G401.6 (cell line): ENCODE measurements around the gene RCL1.
"Not testable (repeated sequence)": the region's sequence is repeated elsewhere in the genome, so short reads cannot be mapped to it uniquely, and the experiment has no call there.

ENCODE experiments used
- FAIRE-seq: peaks from 2 replicates; lab custom pipeline; 2012; peaks lifted over from hg19 to GRCh38; lab: Jason Lieb, UNC

The RCL1 gene

GRCh38 chr9:4784403-4784802, 8.3 kb upstream of the RCL1 start:
- no peak for FAIRE-seq

DNA sequence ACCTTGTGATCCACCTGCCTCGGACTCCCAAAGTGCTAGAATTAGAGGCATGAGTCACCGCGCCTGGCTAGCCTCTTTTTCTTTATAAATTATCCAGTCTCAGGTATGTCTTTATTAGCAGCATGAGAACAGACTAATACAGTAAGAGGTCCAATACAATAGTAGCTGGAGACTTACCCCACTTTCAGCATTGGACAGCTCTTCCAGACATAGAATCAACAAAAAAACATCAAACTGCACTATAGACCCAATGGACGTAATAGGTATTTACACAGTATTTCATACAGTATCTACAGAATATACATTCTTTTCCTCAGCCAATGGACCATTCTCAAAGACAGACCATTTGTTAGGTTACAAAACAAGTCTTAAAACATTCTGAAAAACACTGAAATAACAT, 6.1 kb upstream of the RCL1 start:
- no peak for FAIRE-seq

DNA sequence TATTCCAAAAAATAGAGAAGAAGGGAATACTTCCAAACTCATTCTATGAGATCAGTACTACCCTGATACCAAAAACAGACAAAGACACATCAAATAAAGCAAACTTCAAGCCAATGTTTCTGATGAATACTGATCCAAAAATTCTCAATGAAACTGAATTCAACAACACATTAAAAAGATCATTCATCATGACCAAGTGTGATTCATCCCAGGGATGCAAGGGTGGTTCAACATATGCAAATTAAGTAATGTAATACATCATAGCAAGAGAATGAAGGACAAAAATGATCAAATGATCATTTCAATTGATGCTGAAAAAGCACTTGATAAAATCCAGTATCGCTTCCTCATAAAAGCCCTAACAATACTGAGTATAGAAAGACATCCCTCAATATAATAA, 4.9 kb upstream of the RCL1 start:
- FAIRE-seq: no peak

- FAIRE-seq: no peak
These were observed 4.0 kb upstream of the RCL1 start for GRCh38 chr9:4788703-4789102.

- FAIRE-seq: no peak
These were observed 631 bp upstream of the RCL1 start for GRCh38 chr9:4792054-4792571.

DNA sequence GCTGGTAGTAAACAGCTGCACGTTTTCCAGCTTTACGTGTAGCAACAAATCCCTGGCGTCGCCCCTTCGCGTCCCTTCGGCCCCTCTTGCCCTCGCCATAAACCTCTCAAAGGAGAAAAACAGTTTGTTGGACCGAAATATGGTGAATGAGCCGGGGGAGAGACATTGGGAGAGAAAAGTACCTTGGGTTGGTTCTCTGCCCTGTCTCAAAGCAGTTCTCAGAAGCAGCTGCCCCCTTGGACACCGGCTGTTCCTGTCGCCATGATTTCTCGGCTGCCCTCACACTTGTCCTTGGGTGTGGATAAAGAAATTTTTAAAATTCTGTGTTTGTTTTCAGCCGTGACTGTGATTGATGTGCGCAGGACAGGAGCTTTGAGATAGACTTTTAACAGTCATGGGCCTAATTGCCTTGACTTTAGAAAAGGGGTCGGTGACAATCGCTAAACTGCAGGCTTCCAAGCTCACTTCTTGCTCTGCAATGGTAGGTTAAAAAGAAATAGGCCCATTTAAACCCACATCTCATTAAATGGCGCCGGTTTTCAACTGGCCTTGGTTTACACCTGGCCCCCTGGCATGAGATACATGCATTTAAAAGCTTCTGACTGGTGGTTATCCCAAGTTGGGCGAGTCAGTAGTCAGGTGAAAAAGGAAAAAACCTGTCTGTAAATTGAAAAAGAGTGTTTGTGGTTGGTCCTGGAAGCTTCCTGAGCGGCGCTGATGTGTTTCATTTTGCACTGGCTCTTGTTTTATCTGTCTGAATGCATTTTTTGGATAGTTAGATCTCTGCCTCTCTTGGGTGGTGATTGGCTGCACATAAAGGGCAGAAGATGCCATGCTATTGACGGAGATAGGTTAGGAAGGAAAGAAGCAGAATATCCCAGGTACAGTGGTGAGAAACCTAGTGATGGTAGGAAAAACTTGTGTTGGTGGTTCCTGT, 983 bp downstream of the RCL1 start:
- no peak for FAIRE-seq

- FAIRE-seq: no peak
These were observed 1.9 kb downstream of the RCL1 start for GRCh38 chr9:4794691-4795090.

GRCh38 chr9:4795108-4795507, 2.4 kb downstream of the RCL1 start:
- FAIRE-seq: not testable (repeated sequence)

DNA sequence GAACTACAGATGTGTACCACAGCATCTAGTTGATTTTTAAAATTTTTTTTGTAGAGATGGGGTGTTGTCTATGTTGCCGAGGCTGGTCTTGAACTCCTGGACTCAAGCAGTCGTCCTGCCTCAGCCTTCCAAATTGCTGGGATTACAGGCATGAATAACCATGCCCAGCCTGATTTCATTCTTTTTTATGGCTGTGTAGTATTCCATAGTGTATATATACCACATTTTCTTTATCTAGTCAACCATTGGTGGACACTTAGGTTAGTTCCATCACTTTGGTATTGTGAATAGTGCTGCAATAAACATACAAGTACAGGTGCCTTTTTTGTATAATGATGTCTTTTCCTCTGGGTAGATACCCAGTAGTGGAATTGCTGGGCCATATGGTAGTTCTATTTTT, 3.8 kb downstream of the RCL1 start:
- no peak for FAIRE-seq

DNA sequence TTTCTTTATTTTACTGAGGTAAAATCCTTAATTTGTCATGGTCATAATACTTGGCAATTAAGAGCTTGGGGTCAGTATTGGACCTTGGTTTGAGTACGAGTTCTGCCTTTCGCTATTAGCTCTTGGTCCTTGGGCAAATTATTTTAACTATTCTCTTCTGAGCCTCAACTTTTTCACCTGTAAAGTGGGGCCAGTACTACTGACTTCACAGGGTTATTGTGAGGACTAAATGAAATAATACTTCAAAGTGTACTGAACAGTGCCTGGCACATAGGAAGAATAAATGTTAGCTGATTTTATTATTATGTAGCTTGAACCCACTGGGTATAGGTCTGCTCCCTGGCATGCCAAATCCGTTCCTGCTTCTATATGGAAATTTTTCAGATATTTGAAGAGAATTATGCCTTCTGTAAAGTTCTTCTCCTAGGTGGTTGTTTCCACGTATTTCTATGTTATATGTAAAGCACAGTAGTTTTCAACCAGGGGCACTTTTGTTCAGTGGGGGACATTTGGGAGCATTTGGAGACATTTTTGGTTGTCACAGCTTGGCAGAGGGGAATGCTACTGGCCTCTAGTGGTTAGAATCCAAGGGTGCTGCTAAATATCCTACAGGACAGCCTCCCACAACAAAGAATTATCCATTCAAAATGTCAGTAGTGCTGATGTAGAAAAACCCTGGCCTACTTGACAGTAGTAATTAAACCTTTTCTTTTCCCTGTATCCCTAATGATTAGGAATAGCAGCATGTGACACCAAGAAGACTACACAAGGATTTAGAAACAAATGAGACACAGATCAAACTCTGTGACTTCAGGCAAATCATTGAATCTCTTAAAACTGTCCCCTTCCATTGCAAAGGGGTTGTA, 4.5 kb downstream of the RCL1 start:
- FAIRE-seq: peak; percentile 37

- no peak for FAIRE-seq
These were observed 5.1 kb downstream of the RCL1 start for GRCh38 chr9:4797854-4798150.

- no peak for FAIRE-seq
These were observed 5.7 kb downstream of the RCL1 start for GRCh38 chr9:4798281-4799032.

GRCh38 chr9:4799033-4799430, 6.3 kb downstream of the RCL1 start:
- no peak for FAIRE-seq

DNA sequence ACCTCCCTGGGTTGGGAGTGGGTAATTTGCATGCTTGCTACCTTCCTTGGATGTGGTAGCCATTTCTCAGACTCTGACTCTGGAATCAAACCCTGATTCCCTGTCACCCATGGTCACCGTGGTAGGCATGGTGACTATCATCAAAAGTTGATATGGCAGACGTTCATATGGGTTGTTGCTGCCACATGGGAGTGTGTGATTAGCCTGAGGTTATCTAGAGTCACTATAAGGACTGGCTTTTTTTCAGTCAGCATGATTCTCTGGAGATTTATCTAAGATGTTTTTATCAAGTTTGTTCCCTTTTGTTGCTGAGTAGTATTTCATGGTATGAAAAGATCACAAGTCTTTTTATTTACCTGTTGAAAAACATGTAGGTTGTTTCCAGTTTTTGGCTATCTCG, 7.0 kb downstream of the RCL1 start:
- no peak for FAIRE-seq

DNA sequence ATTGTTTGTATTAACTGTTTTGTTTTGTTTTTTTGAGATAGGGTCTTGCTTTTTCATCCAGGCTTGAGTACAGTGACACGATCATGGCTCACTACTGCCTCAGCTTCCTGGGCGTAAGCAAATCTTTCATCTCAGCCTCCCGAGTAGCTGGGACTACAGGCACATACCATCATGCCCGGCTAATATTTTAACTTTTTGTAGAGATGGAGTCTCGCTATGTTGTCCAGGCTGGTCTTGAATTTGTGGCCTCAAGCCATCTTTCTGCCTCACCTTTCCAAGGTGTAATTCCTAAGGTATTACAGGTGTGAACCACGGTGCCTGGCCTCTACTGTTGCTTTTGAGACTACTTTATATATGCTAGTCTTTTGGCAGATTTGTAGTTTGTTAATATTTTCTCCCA, 8.4 kb downstream of the RCL1 start:
- FAIRE-seq: no peak

GRCh38 chr9:4803670-4804530, 11.2 kb downstream of the RCL1 start:
- FAIRE-seq: no peak

DNA sequence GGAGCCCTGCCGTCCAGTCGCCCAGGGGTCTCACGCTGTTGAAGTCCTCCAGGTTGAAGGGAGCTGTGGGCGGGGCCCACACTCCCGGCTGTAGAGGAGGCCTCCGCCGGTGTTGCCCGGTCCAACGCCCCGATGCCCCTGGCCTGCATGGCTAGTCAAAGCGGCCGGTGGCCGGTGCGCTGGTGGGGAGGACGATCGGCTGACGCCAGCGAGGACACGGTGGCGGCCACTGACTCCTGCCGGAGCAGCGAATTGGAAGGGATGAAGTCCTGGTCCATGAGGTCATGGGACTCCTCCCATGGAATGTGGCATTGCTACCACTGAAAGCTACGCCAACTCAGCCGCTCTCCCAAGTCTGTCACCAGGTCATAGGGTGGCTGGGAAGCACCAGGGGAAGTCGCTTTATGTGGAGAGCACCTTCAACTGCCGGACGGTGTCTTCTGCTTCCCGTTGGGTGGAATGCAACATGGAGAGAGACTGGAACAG, 11.8 kb downstream of the RCL1 start:
- no peak for FAIRE-seq

- FAIRE-seq: no peak
These were observed 12.6 kb downstream of the RCL1 start for GRCh38 chr9:4805191-4805918.

DNA sequence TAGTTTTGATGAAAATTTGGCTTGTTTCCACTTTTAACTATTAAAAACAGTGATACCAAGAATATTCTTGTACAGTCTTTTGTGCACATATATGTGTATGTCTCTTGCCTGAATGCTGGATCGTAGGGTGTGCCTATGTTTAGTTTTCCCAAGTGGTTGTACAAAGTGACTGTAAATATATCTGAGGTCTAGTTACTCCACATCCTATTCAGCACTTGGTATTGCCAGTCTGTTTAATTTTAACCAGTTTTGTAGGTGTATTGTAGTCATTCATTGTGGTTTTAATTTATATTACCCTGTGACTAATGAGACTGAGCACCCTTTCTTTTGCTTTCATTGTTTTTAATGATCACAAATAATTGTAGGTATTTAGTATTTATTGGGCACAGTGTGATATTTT, 17.8 kb downstream of the RCL1 start:
- no peak for FAIRE-seq

GRCh38 chr9:4811824-4812223, 19.1 kb downstream of the RCL1 start:
- no peak for FAIRE-seq

GRCh38 chr9:4812858-4813257, 20.1 kb downstream of the RCL1 start:
- no peak for FAIRE-seq
